ENCODE results near the gene OR10K1. TPM values are rescaled to one million over a fixed set of nuclear protein-coding genes. Genes with fewer than 3 reads are reported as not detected.

The OR10K1 gene
- total RNA-seq, 1 experiment from 2014 or later, result not detected

- H3K27me3 ChIP-seq (ENCODE audit: insufficient read depth, low read length), result no peaks in the 10 kb centered on the region
- no peak overlapping the region for H3T11ph ChIP-seq (ENCODE audit: low read length)
- no peak overlapping the region for H2AK5ac ChIP-seq (ENCODE audit: insufficient read length, low read length)
- H3K4me2 ChIP-seq (ENCODE audit: insufficient read depth, insufficient read length, low read length), result no peak overlapping the region
- H3K27ac Mint-ChIP-seq, result no peak overlapping the region
- TF ChIP-seq, protein P1, sequence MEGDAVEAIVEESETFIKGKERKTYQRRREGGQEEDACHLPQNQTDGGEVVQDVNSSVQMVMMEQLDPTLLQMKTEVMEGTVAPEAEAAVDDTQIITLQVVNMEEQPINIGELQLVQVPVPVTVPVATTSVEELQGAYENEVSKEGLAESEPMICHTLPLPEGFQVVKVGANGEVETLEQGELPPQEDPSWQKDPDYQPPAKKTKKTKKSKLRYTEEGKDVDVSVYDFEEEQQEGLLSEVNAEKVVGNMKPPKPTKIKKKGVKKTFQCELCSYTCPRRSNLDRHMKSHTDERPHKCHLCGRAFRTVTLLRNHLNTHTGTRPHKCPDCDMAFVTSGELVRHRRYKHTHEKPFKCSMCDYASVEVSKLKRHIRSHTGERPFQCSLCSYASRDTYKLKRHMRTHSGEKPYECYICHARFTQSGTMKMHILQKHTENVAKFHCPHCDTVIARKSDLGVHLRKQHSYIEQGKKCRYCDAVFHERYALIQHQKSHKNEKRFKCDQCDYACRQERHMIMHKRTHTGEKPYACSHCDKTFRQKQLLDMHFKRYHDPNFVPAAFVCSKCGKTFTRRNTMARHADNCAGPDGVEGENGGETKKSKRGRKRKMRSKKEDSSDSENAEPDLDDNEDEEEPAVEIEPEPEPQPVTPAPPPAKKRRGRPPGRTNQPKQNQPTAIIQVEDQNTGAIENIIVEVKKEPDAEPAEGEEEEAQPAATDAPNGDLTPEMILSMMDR (conservative IDR thresholded peaks at IDR 0.05), result no peak
- no peak overlapping the region for H2BK120ac ChIP-seq (ENCODE audit: low read depth, low read length, poor library complexity, severe bottlenecking)
- no peak overlapping the region for H3K4ac ChIP-seq (ENCODE audit: low read depth, low read length)
- H3K4me1 ChIP-seq (ENCODE audit: insufficient read depth, low read length), result no peaks in the 10 kb centered on the region; the same call in 1 of the 2 replicates
- no peak overlapping the region for H2AFZ ChIP-seq (ENCODE audit: low read length)
- H3K14ac ChIP-seq (ENCODE audit: insufficient read depth, low read length), result no peak overlapping the region; the same call in 1 of the 2 replicates
- no peak overlapping the region for H2BK12ac ChIP-seq (ENCODE audit: insufficient read length, low read depth, low read length)
- H3K79me1 ChIP-seq (ENCODE audit: insufficient read depth, low read depth, low read length, poor library complexity, severe bottlenecking), result no peaks in the 10 kb centered on the region
- H4K91ac ChIP-seq (ENCODE audit: insufficient read length, low read depth, low read length), result no peak overlapping the region
- no CpG with 5 or more reads among the region's 4 CpGs for WGBS (ENCODE audit: extremely low coverage, insufficient read length, low lambda C conversion rate)
- H3K18ac ChIP-seq (ENCODE audit: insufficient read length, low read depth, low read length), result no peak overlapping the region
- H3K56ac ChIP-seq (ENCODE audit: insufficient read length, low read depth, low read length), result no peak overlapping the region
- no peaks in the 10 kb centered on the region for H3K9me3 ChIP-seq (ENCODE audit: control insufficient read depth, low read depth, low read length)
- no peak for DNase-seq
- peaks cover 0 to 2% of the 10 kb centered on the region in 2 experiments; a peak in 1 of 4 replicates for H3K4me1 Mint-ChIP-seq
- no peak overlapping the region for H3K23ac ChIP-seq (ENCODE audit: insufficient read length, low read depth, low read length)
- H2BK20ac ChIP-seq (ENCODE audit: low read depth, low read length, poor library complexity, severe bottlenecking), result no peak overlapping the region
- no peaks in the 10 kb centered on the region for H3K36me3 Mint-ChIP-seq (ENCODE audit: insufficient read depth in 1 of 3, low read depth in 3 of 3)
- no peaks in the 10 kb centered on the region for H3K27me3 Mint-ChIP-seq (ENCODE audit: low read depth)
- H4K20me1 ChIP-seq (ENCODE audit: control insufficient read depth, insufficient read depth, insufficient read length), result no peaks in the 10 kb centered on the region
- H3K4me3 Mint-ChIP-seq, result no peak overlapping the region
- no peak overlapping the region for H2BK5ac ChIP-seq (ENCODE audit: insufficient read length, low read length)
- no peak overlapping the region for H3K27ac ChIP-seq (ENCODE audit: insufficient read length, low read depth, low read length)
- no peak overlapping the region for H3K9ac ChIP-seq (ENCODE audit: extremely low read depth, insufficient read length, low read length)
- H3K9me3 Mint-ChIP-seq, result no peaks in the 10 kb centered on the region
- no peaks in the 10 kb centered on the region for H3K79me2 ChIP-seq (ENCODE audit: insufficient read depth, low read length)
- no peak overlapping the region for H4K8ac ChIP-seq (replicated peaks; ENCODE audit: insufficient read length, low read depth, low read length)
- no peak overlapping the region for H2BK15ac ChIP-seq (ENCODE audit: low read depth, low read length)
- no peak overlapping the region for H4K5ac ChIP-seq (ENCODE audit: insufficient read length, low read depth, low read length)
- H3K23me2 ChIP-seq (ENCODE audit: insufficient read length, low read depth, low read length, poor library complexity, severe bottlenecking), result no peaks in the 10 kb centered on the region
These were observed 46.8 kb upstream of the OR10K1 start for GRCh38 chr1:158414651-158415345.

All from H9 (cell line).